Measurements from ENCODE around the gene YPEL1. TPM values are rescaled to one million over a fixed set of nuclear protein-coding genes. Genes with fewer than 3 reads are reported as not detected.

The YPEL1 gene
- total RNA-seq, 1 experiment from 2014 or later, result 3.6 TPM

DNA sequence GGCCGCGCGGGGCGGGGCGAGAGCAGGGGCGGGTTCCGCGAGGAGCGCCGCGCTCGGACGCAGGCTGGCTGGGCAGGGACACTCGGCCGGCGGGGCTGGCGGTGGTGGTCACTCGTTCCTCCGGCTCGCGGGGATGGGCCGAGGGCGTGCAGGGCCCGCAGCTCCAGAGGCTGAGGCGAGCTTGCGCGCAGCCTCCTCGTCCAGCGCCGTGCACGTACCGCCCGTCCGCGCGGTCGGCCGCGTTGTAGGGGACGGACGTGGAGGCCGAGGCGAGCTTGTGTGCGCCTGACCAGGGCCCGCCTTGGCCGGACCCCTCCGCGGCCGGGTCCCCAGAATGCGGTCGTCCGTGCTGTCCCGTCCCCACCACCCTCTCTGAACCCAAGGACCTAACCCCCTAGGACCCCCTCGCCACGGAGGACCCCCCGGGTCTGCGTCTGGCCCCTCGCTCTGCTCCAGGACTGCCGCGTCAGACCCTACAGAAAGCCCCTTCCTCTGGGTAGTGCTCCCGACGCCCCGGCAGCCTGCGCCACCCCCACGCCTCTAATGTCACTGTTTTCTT lies 569 bp upstream of the YPEL1 start:
- POLR2A ChIA-PET (ENCODE audit: low non-redundant PET), result interaction anchor here (0.5 to 0.7 kb wide), 5 partner anchors 13 to 810 kb away, joined by 3 to 9 read pairs (median 4); no protein-coding TSS in a partner anchor
- no peak overlapping the region for H3K27ac ChIP-seq (ENCODE audit: low read depth, low read length, poor library complexity, severe bottlenecking)
- H3K36me3 ChIP-seq (ENCODE audit: insufficient read depth, low read length, poor library complexity, severe bottlenecking), result no peaks in the 10 kb centered on the region
- DNase-seq (ENCODE audit: low spot score), result no peak
- no TSS peak for BruUV-seq (replicated peaks)
- TF ChIP-seq, protein P1, sequence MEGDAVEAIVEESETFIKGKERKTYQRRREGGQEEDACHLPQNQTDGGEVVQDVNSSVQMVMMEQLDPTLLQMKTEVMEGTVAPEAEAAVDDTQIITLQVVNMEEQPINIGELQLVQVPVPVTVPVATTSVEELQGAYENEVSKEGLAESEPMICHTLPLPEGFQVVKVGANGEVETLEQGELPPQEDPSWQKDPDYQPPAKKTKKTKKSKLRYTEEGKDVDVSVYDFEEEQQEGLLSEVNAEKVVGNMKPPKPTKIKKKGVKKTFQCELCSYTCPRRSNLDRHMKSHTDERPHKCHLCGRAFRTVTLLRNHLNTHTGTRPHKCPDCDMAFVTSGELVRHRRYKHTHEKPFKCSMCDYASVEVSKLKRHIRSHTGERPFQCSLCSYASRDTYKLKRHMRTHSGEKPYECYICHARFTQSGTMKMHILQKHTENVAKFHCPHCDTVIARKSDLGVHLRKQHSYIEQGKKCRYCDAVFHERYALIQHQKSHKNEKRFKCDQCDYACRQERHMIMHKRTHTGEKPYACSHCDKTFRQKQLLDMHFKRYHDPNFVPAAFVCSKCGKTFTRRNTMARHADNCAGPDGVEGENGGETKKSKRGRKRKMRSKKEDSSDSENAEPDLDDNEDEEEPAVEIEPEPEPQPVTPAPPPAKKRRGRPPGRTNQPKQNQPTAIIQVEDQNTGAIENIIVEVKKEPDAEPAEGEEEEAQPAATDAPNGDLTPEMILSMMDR (conservative IDR thresholded peaks at IDR 0.05; ENCODE audit: low read depth, low read length), result no peak
- no peak for TF ChIP-seq EZH2 (IDR thresholded peaks at IDR 0.05; ENCODE audit: borderline replicate concordance, low read depth, low read length, poor library complexity, severe bottlenecking)
- CTCF ChIA-PET, result interaction anchor here (0.9 kb wide), 1 partner anchor 202 kb away, joined by 4 read pairs; no protein-coding TSS in a partner anchor
- peak overlapping the region; percentile 50 for H3K4me3 ChIP-seq (ENCODE audit: low read depth, low read length, poor library complexity, severe bottlenecking)
- H3K27me3 ChIP-seq (replicated peaks; ENCODE audit: insufficient read depth, low read depth, low read length, poor library complexity), result no peaks in the 10 kb centered on the region
- peaks cover 4% of the 10 kb centered on the region for H3K4me1 ChIP-seq (ENCODE audit: insufficient read depth, low read length, poor library complexity, severe bottlenecking)
- no peaks in the 10 kb centered on the region for H3K9me3 ChIP-seq (ENCODE audit: low read depth, low read length, poor library complexity, severe bottlenecking)
- intact Hi-C loops (cut with micrococcal nuclease; ENCODE audit: unreplicated experiment), result no loop called here

DNA sequence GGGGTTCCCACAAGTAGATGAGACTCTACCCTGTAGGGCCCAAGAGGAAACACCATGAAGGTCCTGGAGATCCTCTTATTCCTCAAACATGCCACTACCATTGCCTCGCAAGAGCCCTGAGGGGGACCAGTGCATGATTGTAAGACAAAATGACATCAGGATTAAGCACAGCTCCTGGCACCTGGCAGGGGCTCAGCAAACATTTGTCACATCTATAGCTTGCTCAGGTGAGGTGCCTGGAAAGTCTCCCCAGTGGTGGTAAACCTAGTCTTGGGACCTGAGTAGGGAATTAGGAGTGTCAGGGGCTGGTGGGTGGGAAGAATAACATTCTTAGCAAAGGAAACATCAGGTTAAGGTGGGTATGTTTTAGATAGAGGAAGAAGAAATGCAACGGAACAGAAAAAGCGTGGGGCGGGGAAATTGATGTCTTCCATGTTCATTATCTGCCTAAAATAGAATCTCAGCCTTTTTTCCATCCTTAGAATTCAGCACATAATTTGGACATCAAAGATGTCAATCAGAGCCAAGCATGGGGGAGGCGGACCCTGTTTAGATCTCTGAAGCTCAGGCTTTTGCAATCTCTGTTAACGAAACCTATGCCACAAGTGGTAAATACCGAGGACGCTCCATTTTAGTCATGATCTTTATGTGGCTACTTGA lies 924 bp downstream of the YPEL1 start:
- DNase-seq (ENCODE audit: low spot score), result no peak
- H3K4me1 ChIP-seq (ENCODE audit: insufficient read depth, low read length, poor library complexity, severe bottlenecking), result peaks cover 4% of the 10 kb centered on the region
- TF ChIP-seq, protein P1 (conservative IDR thresholded peaks at IDR 0.05; ENCODE audit: low read depth, low read length), result no peak
- no peak for TF ChIP-seq EZH2 (IDR thresholded peaks at IDR 0.05; ENCODE audit: borderline replicate concordance, low read depth, low read length, poor library complexity, severe bottlenecking)
- BruUV-seq (replicated peaks), result TSS peak; percentile 73
- CTCF ChIA-PET, result no interaction called here
- H3K4me3 ChIP-seq (ENCODE audit: low read depth, low read length, poor library complexity, severe bottlenecking), result peak overlapping the region; percentile 50
- peak overlapping the region; percentile 55 for H3K27ac ChIP-seq (ENCODE audit: low read depth, low read length, poor library complexity, severe bottlenecking)
- no peaks in the 10 kb centered on the region for H3K27me3 ChIP-seq (replicated peaks; ENCODE audit: insufficient read depth, low read depth, low read length, poor library complexity)
- no peaks in the 10 kb centered on the region for H3K9me3 ChIP-seq (ENCODE audit: low read depth, low read length, poor library complexity, severe bottlenecking)
- POLR2A ChIA-PET (ENCODE audit: low non-redundant PET), result no interaction called here
- no peaks in the 10 kb centered on the region for H3K36me3 ChIP-seq (ENCODE audit: insufficient read depth, low read length, poor library complexity, severe bottlenecking)
- intact Hi-C loops (cut with micrococcal nuclease; ENCODE audit: unreplicated experiment), result no loop called here

DNA sequence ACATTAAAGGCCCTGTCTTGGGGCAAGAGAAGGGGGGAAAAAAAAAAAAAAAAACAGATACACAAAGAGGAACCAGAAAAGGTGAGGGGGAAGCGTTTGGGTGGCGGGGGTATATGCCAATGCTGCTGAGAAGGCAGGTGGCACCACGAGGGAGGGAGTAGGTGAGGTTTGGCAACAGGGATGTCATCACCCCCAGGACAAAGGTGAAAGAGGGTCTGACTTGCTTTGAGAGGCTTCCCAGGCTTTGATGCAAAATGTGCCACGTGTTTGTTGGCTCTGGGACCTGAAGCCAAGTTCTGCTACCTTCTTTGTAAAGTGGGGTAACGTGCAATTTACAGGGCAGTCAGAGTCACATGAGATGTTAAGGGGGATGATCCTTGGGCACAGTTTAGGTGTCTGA lies 4.1 kb downstream of the YPEL1 start:
- CTCF ChIA-PET, result no interaction called here
- no TSS peak for BruUV-seq (replicated peaks)
- Histone ChIP-seq H3K36me3 (ENCODE audit: insufficient read depth, low read length, poor library complexity, severe bottlenecking) (no peaks in the 10 kb centered on the region), H3K4me1 (ENCODE audit: insufficient read depth, low read length, poor library complexity, severe bottlenecking) (peaks cover 4% of the 10 kb centered on the region), H3K27ac (ENCODE audit: low read depth, low read length, poor library complexity, severe bottlenecking) (no peak overlapping the region), H3K9me3 (ENCODE audit: low read depth, low read length, poor library complexity, severe bottlenecking) (no peaks in the 10 kb centered on the region), H3K4me3 (ENCODE audit: low read depth, low read length, poor library complexity, severe bottlenecking) (no peak overlapping the region), H3K27me3 (replicated peaks; ENCODE audit: insufficient read depth, low read depth, low read length, poor library complexity) (no peaks in the 10 kb centered on the region)
- POLR2A ChIA-PET (ENCODE audit: low non-redundant PET), result no interaction called here
- intact Hi-C loops (cut with micrococcal nuclease; ENCODE audit: unreplicated experiment), result no loop called here
- TF ChIP-seq, protein P1 (conservative IDR thresholded peaks at IDR 0.05; ENCODE audit: low read depth, low read length), result no peak
- TF ChIP-seq EZH2 (IDR thresholded peaks at IDR 0.05; ENCODE audit: borderline replicate concordance, low read depth, low read length, poor library complexity, severe bottlenecking), result no peak
- DNase-seq (ENCODE audit: low spot score), result no peak

Measured in A673 (cell line).